K562 (cell line): Measurements from ENCODE around the gene BTBD2. TPM values are rescaled to one million over a fixed set of nuclear protein-coding genes. Genes with fewer than 3 reads are reported as not detected.

Experiments
- MYBL2 ChIP-seq, 2 experiments: fragments of 450-650 bp in 1 of 2; sonication (generic) in 1 of 2; formaldehyde crosslinking in 1 of 2; IDR thresholded peaks; 2 replicates each; pipeline versions ENCODE4 v1.6.1 to v1.8.1; 2017 to 2022; ENCODE audit warnings: borderline replicate concordance in 1 of 2, inconsistent platforms in 1 of 2, low read depth in 1 of 2, mild to moderate bottlenecking in 1 of 2, missing genetic modification reagents in 1 of 2, moderate library complexity in 1 of 2
- POLR2A ChIP-seq: fragments of 450-650 bp; conservative IDR thresholded peaks from 2 replicates; pipeline ENCODE4 v1.6.1; 2016
- polyA plus RNA-seq, 8 experiments: library from polyadenylated mRNA; depleted of rRNA in 4 of 8; stranded (reverse) in 5 of 8; unstranded in 3 of 8; fragments of >200 nt; fragmentation: Nextera tagmentation in 2 of 8; fragmentation: Illumina TruSeq in 1 of 8; extraction: Ambion mirVana in 2 of 8; extraction: Trizol in 1 of 8; gene quantifications; 2 replicates each; pipeline versions ENCODE4 v1.2.1 to v1.2.3, GENCODE V29; 2011 to 2014; ENCODE audit warnings: inconsistent platforms in 1 of 8, missing spikeins in 1 of 8
- total RNA-seq, 7 experiments: library from RNA; depleted of rRNA in 6 of 7; stranded (reverse); fragments of >200 nt in 6 of 7; fragmentation: Illumina TruSeq in 2 of 7; extraction: Trizol in 2 of 7; gene quantifications; 2 replicates each; pipeline versions ENCODE4 v1.2.1 to v1.2.3, GENCODE V29; 2011 to 2021; ENCODE audit warnings: low replicate concordance in 1 of 7
- TF ChIP-seq, protein P1 (sequence below): fragments of 450-650 bp; IDR thresholded peaks from 2 replicates; pipeline ENCODE4 v1.6.1; 2016; ENCODE audit warnings: mild to moderate bottlenecking, moderate library complexity
- TF ChIP-seq, protein P2 (sequence below): sonication (generic); formaldehyde crosslinking; IDR thresholded peaks from 2 replicates; pipeline ENCODE4 v1.9.0; 2022; ENCODE audit warnings: mild to moderate bottlenecking, missing genetic modification reagents
- TF ChIP-seq, protein P3 (sequence below), 2 experiments: IDR thresholded peaks; 2 replicates each; pipeline ENCODE4 v1.6.1; 2012; ENCODE audit warnings: improper control_type of control experiment in 2 of 2, low read depth in 2 of 2, low read length in 2 of 2, borderline replicate concordance in 1 of 2

The BTBD2 gene
- total and polyA plus RNA-seq, 9 of the 15 experiments (the other 6 are each of a cell fraction or from before 2014, with no cell fraction given) = 0.10 to 15.6 (median 6.9) TPM

- TF ChIP-seq, protein P1, sequence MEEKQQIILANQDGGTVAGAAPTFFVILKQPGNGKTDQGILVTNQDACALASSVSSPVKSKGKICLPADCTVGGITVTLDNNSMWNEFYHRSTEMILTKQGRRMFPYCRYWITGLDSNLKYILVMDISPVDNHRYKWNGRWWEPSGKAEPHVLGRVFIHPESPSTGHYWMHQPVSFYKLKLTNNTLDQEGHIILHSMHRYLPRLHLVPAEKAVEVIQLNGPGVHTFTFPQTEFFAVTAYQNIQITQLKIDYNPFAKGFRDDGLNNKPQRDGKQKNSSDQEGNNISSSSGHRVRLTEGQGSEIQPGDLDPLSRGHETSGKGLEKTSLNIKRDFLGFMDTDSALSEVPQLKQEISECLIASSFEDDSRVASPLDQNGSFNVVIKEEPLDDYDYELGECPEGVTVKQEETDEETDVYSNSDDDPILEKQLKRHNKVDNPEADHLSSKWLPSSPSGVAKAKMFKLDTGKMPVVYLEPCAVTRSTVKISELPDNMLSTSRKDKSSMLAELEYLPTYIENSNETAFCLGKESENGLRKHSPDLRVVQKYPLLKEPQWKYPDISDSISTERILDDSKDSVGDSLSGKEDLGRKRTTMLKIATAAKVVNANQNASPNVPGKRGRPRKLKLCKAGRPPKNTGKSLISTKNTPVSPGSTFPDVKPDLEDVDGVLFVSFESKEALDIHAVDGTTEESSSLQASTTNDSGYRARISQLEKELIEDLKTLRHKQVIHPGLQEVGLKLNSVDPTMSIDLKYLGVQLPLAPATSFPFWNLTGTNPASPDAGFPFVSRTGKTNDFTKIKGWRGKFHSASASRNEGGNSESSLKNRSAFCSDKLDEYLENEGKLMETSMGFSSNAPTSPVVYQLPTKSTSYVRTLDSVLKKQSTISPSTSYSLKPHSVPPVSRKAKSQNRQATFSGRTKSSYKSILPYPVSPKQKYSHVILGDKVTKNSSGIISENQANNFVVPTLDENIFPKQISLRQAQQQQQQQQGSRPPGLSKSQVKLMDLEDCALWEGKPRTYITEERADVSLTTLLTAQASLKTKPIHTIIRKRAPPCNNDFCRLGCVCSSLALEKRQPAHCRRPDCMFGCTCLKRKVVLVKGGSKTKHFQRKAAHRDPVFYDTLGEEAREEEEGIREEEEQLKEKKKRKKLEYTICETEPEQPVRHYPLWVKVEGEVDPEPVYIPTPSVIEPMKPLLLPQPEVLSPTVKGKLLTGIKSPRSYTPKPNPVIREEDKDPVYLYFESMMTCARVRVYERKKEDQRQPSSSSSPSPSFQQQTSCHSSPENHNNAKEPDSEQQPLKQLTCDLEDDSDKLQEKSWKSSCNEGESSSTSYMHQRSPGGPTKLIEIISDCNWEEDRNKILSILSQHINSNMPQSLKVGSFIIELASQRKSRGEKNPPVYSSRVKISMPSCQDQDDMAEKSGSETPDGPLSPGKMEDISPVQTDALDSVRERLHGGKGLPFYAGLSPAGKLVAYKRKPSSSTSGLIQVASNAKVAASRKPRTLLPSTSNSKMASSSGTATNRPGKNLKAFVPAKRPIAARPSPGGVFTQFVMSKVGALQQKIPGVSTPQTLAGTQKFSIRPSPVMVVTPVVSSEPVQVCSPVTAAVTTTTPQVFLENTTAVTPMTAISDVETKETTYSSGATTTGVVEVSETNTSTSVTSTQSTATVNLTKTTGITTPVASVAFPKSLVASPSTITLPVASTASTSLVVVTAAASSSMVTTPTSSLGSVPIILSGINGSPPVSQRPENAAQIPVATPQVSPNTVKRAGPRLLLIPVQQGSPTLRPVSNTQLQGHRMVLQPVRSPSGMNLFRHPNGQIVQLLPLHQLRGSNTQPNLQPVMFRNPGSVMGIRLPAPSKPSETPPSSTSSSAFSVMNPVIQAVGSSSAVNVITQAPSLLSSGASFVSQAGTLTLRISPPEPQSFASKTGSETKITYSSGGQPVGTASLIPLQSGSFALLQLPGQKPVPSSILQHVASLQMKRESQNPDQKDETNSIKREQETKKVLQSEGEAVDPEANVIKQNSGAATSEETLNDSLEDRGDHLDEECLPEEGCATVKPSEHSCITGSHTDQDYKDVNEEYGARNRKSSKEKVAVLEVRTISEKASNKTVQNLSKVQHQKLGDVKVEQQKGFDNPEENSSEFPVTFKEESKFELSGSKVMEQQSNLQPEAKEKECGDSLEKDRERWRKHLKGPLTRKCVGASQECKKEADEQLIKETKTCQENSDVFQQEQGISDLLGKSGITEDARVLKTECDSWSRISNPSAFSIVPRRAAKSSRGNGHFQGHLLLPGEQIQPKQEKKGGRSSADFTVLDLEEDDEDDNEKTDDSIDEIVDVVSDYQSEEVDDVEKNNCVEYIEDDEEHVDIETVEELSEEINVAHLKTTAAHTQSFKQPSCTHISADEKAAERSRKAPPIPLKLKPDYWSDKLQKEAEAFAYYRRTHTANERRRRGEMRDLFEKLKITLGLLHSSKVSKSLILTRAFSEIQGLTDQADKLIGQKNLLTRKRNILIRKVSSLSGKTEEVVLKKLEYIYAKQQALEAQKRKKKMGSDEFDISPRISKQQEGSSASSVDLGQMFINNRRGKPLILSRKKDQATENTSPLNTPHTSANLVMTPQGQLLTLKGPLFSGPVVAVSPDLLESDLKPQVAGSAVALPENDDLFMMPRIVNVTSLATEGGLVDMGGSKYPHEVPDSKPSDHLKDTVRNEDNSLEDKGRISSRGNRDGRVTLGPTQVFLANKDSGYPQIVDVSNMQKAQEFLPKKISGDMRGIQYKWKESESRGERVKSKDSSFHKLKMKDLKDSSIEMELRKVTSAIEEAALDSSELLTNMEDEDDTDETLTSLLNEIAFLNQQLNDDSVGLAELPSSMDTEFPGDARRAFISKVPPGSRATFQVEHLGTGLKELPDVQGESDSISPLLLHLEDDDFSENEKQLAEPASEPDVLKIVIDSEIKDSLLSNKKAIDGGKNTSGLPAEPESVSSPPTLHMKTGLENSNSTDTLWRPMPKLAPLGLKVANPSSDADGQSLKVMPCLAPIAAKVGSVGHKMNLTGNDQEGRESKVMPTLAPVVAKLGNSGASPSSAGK = no peak
- TF ChIP-seq MYBL2 (IDR thresholded peaks at IDR 0.05; ENCODE audit: low read depth) = no peak
- TF ChIP-seq MYBL2 (CRISPR knock-in tag; IDR thresholded peaks at IDR 0.05; ENCODE audit: borderline replicate concordance) = no peak
- TF ChIP-seq, protein P2, sequence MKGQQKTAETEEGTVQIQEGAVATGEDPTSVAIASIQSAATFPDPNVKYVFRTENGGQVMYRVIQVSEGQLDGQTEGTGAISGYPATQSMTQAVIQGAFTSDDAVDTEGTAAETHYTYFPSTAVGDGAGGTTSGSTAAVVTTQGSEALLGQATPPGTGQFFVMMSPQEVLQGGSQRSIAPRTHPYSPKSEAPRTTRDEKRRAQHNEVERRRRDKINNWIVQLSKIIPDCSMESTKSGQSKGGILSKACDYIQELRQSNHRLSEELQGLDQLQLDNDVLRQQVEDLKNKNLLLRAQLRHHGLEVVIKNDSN (CRISPR knock-in tag) = no peak
- 0 out of 2 replicates have a peak, but pooled peaks have one; percentile 13 for TF ChIP-seq POLR2A
- TF ChIP-seq, protein P3, sequence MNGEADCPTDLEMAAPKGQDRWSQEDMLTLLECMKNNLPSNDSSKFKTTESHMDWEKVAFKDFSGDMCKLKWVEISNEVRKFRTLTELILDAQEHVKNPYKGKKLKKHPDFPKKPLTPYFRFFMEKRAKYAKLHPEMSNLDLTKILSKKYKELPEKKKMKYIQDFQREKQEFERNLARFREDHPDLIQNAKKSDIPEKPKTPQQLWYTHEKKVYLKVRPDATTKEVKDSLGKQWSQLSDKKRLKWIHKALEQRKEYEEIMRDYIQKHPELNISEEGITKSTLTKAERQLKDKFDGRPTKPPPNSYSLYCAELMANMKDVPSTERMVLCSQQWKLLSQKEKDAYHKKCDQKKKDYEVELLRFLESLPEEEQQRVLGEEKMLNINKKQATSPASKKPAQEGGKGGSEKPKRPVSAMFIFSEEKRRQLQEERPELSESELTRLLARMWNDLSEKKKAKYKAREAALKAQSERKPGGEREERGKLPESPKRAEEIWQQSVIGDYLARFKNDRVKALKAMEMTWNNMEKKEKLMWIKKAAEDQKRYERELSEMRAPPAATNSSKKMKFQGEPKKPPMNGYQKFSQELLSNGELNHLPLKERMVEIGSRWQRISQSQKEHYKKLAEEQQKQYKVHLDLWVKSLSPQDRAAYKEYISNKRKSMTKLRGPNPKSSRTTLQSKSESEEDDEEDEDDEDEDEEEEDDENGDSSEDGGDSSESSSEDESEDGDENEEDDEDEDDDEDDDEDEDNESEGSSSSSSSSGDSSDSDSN (IDR thresholded peaks at IDR 0.05; ENCODE audit: borderline replicate concordance in 1 of 2, low read depth in 2 of 2, low read length in 2 of 2) = no peak
- TF ChIP-seq, all 486 proteins: peak for 8
Observed at GRCh38 chr19:2047449-2048103, 32.1 kb upstream of the BTBD2 start (continued).
